ENCODE measurements around the gene CBR1.

DNA sequence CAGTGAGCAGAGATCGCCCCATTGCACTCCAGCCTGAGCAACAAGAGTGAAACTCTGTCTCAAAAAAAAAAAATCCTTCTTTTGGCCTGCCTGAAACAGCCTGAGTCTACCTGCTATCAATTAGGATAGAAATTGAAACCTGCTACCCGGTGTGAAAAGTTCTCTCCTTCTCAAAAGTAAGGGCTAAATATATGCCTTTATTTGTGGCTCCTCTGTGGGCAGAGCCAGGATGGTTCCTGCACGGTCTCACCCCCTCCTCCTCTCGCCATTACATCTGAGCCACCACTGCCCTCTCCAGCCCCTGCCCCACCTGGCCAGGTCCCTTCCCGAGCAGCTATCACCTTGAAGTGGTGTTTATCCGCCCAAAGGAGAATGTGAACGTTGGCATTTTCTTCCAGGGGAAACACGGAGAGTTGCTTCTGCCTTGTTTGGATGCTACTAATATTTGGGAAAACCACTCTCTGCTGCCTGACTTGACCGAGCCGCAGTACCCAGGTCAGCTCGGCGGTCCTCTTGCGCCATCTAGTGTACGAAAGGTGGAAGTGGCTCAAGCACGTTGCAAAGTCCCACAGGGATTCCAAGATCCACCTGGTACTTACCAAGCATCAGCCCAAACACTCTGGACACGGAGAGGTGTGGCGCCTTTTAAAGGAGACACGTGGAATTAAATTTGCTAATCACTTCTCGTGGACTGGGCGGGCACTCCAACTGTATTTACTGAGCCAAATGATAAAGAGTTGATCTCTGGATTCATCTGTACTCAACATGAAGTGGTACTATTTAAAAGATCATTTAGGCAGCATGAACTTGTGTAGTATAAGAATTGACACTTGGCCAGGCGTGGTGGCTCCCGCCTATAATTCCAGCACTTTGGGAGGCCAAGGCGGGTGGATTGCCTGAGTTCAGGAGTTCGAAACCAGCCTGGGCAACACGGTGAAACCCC is 41.4 kb upstream of the CBR1 start:
- TF ChIP-seq EZH2 (IDR thresholded peaks at IDR 0.05) (no peak), POLR2AphosphoS5 (IDR thresholded peaks at IDR 0.05; ENCODE audit: borderline replicate concordance, low read depth, low read length) (no peak)
